ENCODE measurements around the gene SMAD9.

SMAD9 gene

GRCh38 chr13:36814465-36814864, 105.6 kb downstream of the SMAD9 start:
- DNase-seq, result peak in 1 of 2 donors; percentile 61

GRCh38 chr13:36813225-36813624, 106.8 kb downstream of the SMAD9 start:
- no peak for DNase-seq

GRCh38 chr13:36807616-36808015, 112.4 kb downstream of the SMAD9 start:
- no peak for DNase-seq

GRCh38 chr13:36806102-36806501, 113.9 kb downstream of the SMAD9 start:
- DNase-seq, result no peak

- no peak for DNase-seq
These were observed 115.5 kb downstream of the SMAD9 start for GRCh38 chr13:36804588-36804987.

- DNase-seq, result no peak
These were observed 119.0 kb downstream of the SMAD9 start for GRCh38 chr13:36801035-36801434.

GRCh38 chr13:36796052-36796451, 124.0 kb downstream of the SMAD9 start:
- no peak for DNase-seq

- DNase-seq, result no peak
These were observed 124.6 kb downstream of the SMAD9 start for GRCh38 chr13:36795463-36795862.
